ENCODE data around the gene C6orf132.

Gene C6orf132

DNA sequence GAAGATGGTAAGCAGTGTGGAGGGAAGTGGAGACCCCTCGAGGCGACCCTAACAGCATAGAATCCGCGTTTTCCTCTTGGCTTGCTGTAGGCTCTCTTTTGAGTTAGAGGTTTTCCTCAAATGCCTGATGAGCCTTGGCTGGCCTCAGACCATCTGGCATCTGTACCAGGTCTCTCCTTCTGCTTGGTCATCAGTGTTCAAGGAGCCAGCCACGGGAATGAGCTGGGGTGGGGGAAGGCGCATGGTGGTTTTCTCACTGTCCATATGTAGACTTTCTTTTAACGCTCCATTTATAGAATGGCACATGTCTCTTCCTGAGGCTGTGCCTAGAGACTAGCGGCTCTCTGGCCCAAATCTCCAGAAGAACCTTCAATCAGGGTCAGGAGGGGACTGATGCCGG is 22.6 kb upstream of the C6orf132 start:
- no peak overlapping the region for H3K14ac ChIP-seq (ENCODE audit: low read length)
- H3K79me1 ChIP-seq (ENCODE audit: low read length) = no peaks in the 10 kb centered on the region
- H2BK5ac ChIP-seq (ENCODE audit: low read depth, low read length, poor library complexity) = no peak overlapping the region
- H3K79me2 ChIP-seq (ENCODE audit: control insufficient read depth, insufficient read depth, low read length, poor library complexity) = no peaks in the 10 kb centered on the region
- H3K4ac ChIP-seq (ENCODE audit: low read depth, low read length) = no peak overlapping the region
- H3K27ac ChIP-seq (ENCODE audit: low read depth, low read length) = no peak overlapping the region
- no peak overlapping the region for H2BK120ac ChIP-seq (ENCODE audit: insufficient read depth, low read length, poor library complexity)
- H3K18ac ChIP-seq (ENCODE audit: low read length) = no peak overlapping the region
- H3K9ac ChIP-seq (ENCODE audit: low read length) = no peak overlapping the region
- no peak overlapping the region for H4K8ac ChIP-seq (ENCODE audit: low read depth, low read length)
- H4K91ac ChIP-seq (ENCODE audit: low read depth, low read length) = no peak overlapping the region
- H2BK12ac ChIP-seq (ENCODE audit: low read length) = no peak overlapping the region
- H4K12ac ChIP-seq (ENCODE audit: low read depth, low read length) = no peak overlapping the region
- no peaks in the 10 kb centered on the region for H3K36me3 ChIP-seq (ENCODE audit: control insufficient read depth in 1 of 2, insufficient read depth in 2 of 2, low read length in 2 of 2)
- H3K9me3 ChIP-seq (ENCODE audit: insufficient read depth, low read depth, low read length) = peaks cover 2% of the 10 kb centered on the region
- no peak for DNase-seq
- no peaks in the 10 kb centered on the region for H3K4me1 ChIP-seq (ENCODE audit: control insufficient read depth in 1 of 2, insufficient read depth in 2 of 2, low read length in 2 of 2)
- no CpG with 5 or more reads among the region's 9 CpGs for WGBS (ENCODE audit: extremely low coverage, insufficient coverage, insufficient read length)
- no peak overlapping the region for H2AFZ ChIP-seq (ENCODE audit: insufficient read depth, low read length, poor library complexity)
- no peak overlapping the region for H2AK5ac ChIP-seq (ENCODE audit: low read length)
- H3K27me3 ChIP-seq (ENCODE audit: insufficient read depth, low read length) = no peaks in the 10 kb centered on the region
- no peak overlapping the region for H3K4me3 ChIP-seq (ENCODE audit: low read depth, low read length)
- H3K4me2 ChIP-seq (ENCODE audit: low read length) = no peak overlapping the region
- no peak overlapping the region for H3K23ac ChIP-seq (ENCODE audit: low read length)

- Histone ChIP-seq H2BK5ac (ENCODE audit: low read depth, low read length, poor library complexity) (no peak overlapping the region), H3K9me3 (ENCODE audit: insufficient read depth, low read depth, low read length) (no peaks in the 10 kb centered on the region), H3K27ac (ENCODE audit: low read depth, low read length) (no peak overlapping the region), H3K14ac (ENCODE audit: low read length) (no peak overlapping the region), H3K27me3 (ENCODE audit: insufficient read depth, low read length) (no peaks in the 10 kb centered on the region), H3K9ac (ENCODE audit: low read length) (no peak overlapping the region), H4K8ac (ENCODE audit: low read depth, low read length) (no peak overlapping the region), H3K4me1 (ENCODE audit: control insufficient read depth in 1 of 2, insufficient read depth in 2 of 2, low read length in 2 of 2) (no peaks in the 10 kb centered on the region), H2AFZ (ENCODE audit: insufficient read depth, low read length, poor library complexity) (no peak overlapping the region), H3K36me3 (ENCODE audit: control insufficient read depth in 1 of 2, insufficient read depth in 2 of 2, low read length in 2 of 2) (no peaks in the 10 kb centered on the region), H3K4me3 (ENCODE audit: low read depth, low read length) (no peak overlapping the region), H3K79me1 (ENCODE audit: low read length) (no peaks in the 10 kb centered on the region), H3K23ac (ENCODE audit: low read length) (no peak overlapping the region), H3K18ac (ENCODE audit: low read length) (no peak overlapping the region), H3K4ac (ENCODE audit: low read depth, low read length) (no peak overlapping the region), H4K91ac (ENCODE audit: low read depth, low read length) (no peak overlapping the region), H4K12ac (ENCODE audit: low read depth, low read length) (no peak overlapping the region), H2BK12ac (ENCODE audit: low read length) (no peak overlapping the region), H3K79me2 (ENCODE audit: control insufficient read depth, insufficient read depth, low read length, poor library complexity) (no peaks in the 10 kb centered on the region), H2BK120ac (ENCODE audit: insufficient read depth, low read length, poor library complexity) (no peak overlapping the region), H3K4me2 (ENCODE audit: low read length) (no peak overlapping the region), H2AK5ac (ENCODE audit: low read length) (no peak overlapping the region)
- no CpG with 5 or more reads among the region's 1 CpG for whole genome bisulfite sequencing (ENCODE audit: extremely low coverage, insufficient coverage, insufficient read length)
- no peak for DNase-seq
These were observed 21.6 kb upstream of the C6orf132 start for GRCh38 chr6:42163981-42164380.

DNA sequence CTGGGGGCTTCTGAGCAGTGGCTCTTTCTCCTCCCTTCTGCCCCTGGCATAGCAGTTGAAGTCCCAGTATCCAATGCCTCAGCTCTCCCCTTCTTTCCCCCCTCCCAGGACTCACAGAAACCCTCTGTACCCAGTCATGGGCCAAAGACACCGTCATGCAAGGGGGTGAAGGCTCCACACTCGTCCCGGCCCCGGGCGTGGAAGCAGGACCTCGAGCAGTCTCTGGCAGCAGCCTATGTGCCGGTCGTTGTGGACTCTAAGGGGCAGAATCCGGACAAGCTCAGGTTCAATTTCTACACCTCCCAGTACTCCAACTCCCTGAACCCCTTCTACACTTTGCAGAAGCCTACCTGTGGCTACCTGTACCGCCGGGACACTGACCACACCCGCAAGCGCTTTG is 20.4 kb upstream of the C6orf132 start:
- Histone ChIP-seq H4K91ac (ENCODE audit: low read depth, low read length) (no peak overlapping the region), H3K14ac (ENCODE audit: low read length) (no peak overlapping the region), H3K79me2 (ENCODE audit: control insufficient read depth, insufficient read depth, low read length, poor library complexity) (no peaks in the 10 kb centered on the region), H2BK12ac (ENCODE audit: low read length) (no peak overlapping the region), H3K36me3 (ENCODE audit: control insufficient read depth in 1 of 2, insufficient read depth in 2 of 2, low read length in 2 of 2) (no peaks in the 10 kb centered on the region), H3K9ac (ENCODE audit: low read length) (no peak overlapping the region), H3K27ac (ENCODE audit: low read depth, low read length) (no peak overlapping the region), H3K27me3 (ENCODE audit: insufficient read depth, low read length) (no peaks in the 10 kb centered on the region), H3K79me1 (ENCODE audit: low read length) (no peaks in the 10 kb centered on the region), H2BK120ac (ENCODE audit: insufficient read depth, low read length, poor library complexity) (no peak overlapping the region), H3K4me3 (ENCODE audit: low read depth, low read length) (no peak overlapping the region), H3K18ac (ENCODE audit: low read length) (no peak overlapping the region), H2BK5ac (ENCODE audit: low read depth, low read length, poor library complexity) (no peak overlapping the region), H3K4ac (ENCODE audit: low read depth, low read length) (no peak overlapping the region), H4K8ac (ENCODE audit: low read depth, low read length) (no peak overlapping the region), H4K12ac (ENCODE audit: low read depth, low read length) (no peak overlapping the region), H3K4me2 (ENCODE audit: low read length) (no peak overlapping the region), H2AK5ac (ENCODE audit: low read length) (no peak overlapping the region), H3K9me3 (ENCODE audit: insufficient read depth, low read depth, low read length) (no peaks in the 10 kb centered on the region), H2AFZ (ENCODE audit: insufficient read depth, low read length, poor library complexity) (no peak overlapping the region), H3K4me1 (ENCODE audit: control insufficient read depth in 1 of 2, insufficient read depth in 2 of 2, low read length in 2 of 2) (no peaks in the 10 kb centered on the region), H3K23ac (ENCODE audit: low read length) (no peak overlapping the region)
- no CpG with 5 or more reads among the region's 13 CpGs for WGBS (ENCODE audit: extremely low coverage, insufficient coverage, insufficient read length)
- DNase-seq = no peak

- no peak for DNase-seq
- H4K8ac ChIP-seq (ENCODE audit: low read depth, low read length) = no peak overlapping the region
- no peak overlapping the region for H2AK5ac ChIP-seq (ENCODE audit: low read length)
- H2BK12ac ChIP-seq (ENCODE audit: low read length) = no peak overlapping the region
- no peak overlapping the region for H4K12ac ChIP-seq (ENCODE audit: low read depth, low read length)
- H3K23ac ChIP-seq (ENCODE audit: low read length) = no peak overlapping the region
- H3K18ac ChIP-seq (ENCODE audit: low read length) = no peak overlapping the region
- no peak overlapping the region for H3K4ac ChIP-seq (ENCODE audit: low read depth, low read length)
- no peaks in the 10 kb centered on the region for H3K79me2 ChIP-seq (ENCODE audit: control insufficient read depth, insufficient read depth, low read length, poor library complexity)
- no peaks in the 10 kb centered on the region for H3K27me3 ChIP-seq (ENCODE audit: insufficient read depth, low read length)
- H3K9ac ChIP-seq (ENCODE audit: low read length) = no peak overlapping the region
- no peak overlapping the region for H3K4me2 ChIP-seq (ENCODE audit: low read length)
- H2BK120ac ChIP-seq (ENCODE audit: insufficient read depth, low read length, poor library complexity) = no peak overlapping the region
- no peak overlapping the region for H4K91ac ChIP-seq (ENCODE audit: low read depth, low read length)
- no peak overlapping the region for H3K14ac ChIP-seq (ENCODE audit: low read length)
- no peaks in the 10 kb centered on the region for H3K4me1 ChIP-seq (ENCODE audit: control insufficient read depth in 1 of 2, insufficient read depth in 2 of 2, low read length in 2 of 2)
- WGBS (ENCODE audit: extremely low coverage, insufficient coverage, insufficient read length) = no CpG with 5 or more reads among the region's 7 CpGs
- no peak overlapping the region for H2BK5ac ChIP-seq (ENCODE audit: low read depth, low read length, poor library complexity)
- no peaks in the 10 kb centered on the region for H3K79me1 ChIP-seq (ENCODE audit: low read length)
- no peak overlapping the region for H3K4me3 ChIP-seq (ENCODE audit: low read depth, low read length)
- H3K27ac ChIP-seq (ENCODE audit: low read depth, low read length) = no peak overlapping the region
- no peaks in the 10 kb centered on the region for H3K9me3 ChIP-seq (ENCODE audit: insufficient read depth, low read depth, low read length)
- H2AFZ ChIP-seq (ENCODE audit: insufficient read depth, low read length, poor library complexity) = no peak overlapping the region
- no peaks in the 10 kb centered on the region for H3K36me3 ChIP-seq (ENCODE audit: control insufficient read depth in 1 of 2, insufficient read depth in 2 of 2, low read length in 2 of 2)
These were observed 20.0 kb upstream of the C6orf132 start for GRCh38 chr6:42162384-42162783.
